HL-60 (cell line): ENCODE results near the gene PRELID2.

Source experiments
- CTCF ChIP-seq: IDR thresholded peaks from one replicate; pipeline ENCODE4 v1.5.1; 2011; ENCODE audit warnings: low read length, control low read depth, inconsistent platforms; ENCODE audit not compliant: insufficient read depth
- GABPA ChIP-seq: IDR thresholded peaks from 2 replicates; pipeline ENCODE4 v1.6.1; 2012; ENCODE audit warnings: low read depth
- POLR2AphosphoS5 ChIP-seq: IDR thresholded peaks from 2 replicates; pipeline ENCODE4 v1.6.1; 2012; ENCODE audit warnings: low read depth

- no peak for TF ChIP-seq POLR2AphosphoS5
- TF ChIP-seq CTCF: no peak
- TF ChIP-seq GABPA: no peak
Measured at GRCh38 chr5:145852990-145853389, 17.8 kb upstream of the PRELID2 start.
